Upper lobe of left lung (tissue), 6 donors: ENCODE results near the gene SLC5A1. TPM values are rescaled to one million over a fixed set of nuclear protein-coding genes. Genes with fewer than 3 reads are reported as not detected.

Experiments used
- ATAC-seq, 2 donors: fragments of 200-7000 bp; cut with Tn5 transposase; one replicate each; pipeline ENCODE4 v1.9.1; 2022; ENCODE audit warnings: mild to moderate bottlenecking in 2 of 2, moderate library complexity in 2 of 2; ENCODE audit not compliant: low FRiP score in 2 of 2
- DNase-seq, 2 donors: peaks; one replicate each; pipeline ENCODE4 v3.0.0-alpha.2; 2019 to 2020
- H3K27ac ChIP-seq, 4 donors: fragments of 200-600 bp; sonication (generic); one replicate each; pipeline ENCODE4 v1.5.1; 2016 to 2019
- H3K27me3 ChIP-seq, 4 donors: fragments of 200-600 bp; sonication (generic); one replicate each; pipeline ENCODE4 v1.5.1; 2017 to 2019
- H3K36me3 ChIP-seq, 4 donors: fragments of 200-600 bp; sonication (generic); one replicate each; pipeline ENCODE4 v1.5.1; 2016 to 2019
- H3K4me1 ChIP-seq, 4 donors: fragments of 200-600 bp; sonication (generic); one replicate each; pipeline ENCODE4 v1.5.1; 2018 to 2019
- H3K4me3 ChIP-seq, 4 donors: fragments of 200-600 bp; sonication (generic); one replicate each; pipeline ENCODE4 v1.5.1; 2017 to 2019; ENCODE audit warnings: mild to moderate bottlenecking in 2 of 4, moderate library complexity in 1 of 4
- H3K9me3 ChIP-seq, 4 donors: fragments of 200-600 bp; sonication (generic); one replicate each; pipeline ENCODE4 v1.5.1; 2018 to 2019
- CTCF ChIP-seq, 6 experiments: fragments of 450-650 bp in 4 of 6; fragments of 200-600 bp in 2 of 6; sonication (generic) in 2 of 6; IDR thresholded peaks; one replicate each; pipeline ENCODE4 v1.5.1; 2016 to 2019; ENCODE audit warnings: antibody characterized with exemption in 6 of 6
- EP300 ChIP-seq, 4 donors: sonication (generic); formaldehyde crosslinking; IDR thresholded peaks; one replicate each; pipeline ENCODE4 v1.5.1; 2017; ENCODE audit warnings: antibody characterized with exemption in 4 of 4, control low read depth in 2 of 4
- POLR2A ChIP-seq, 4 donors: fragments of 450-650 bp; IDR thresholded peaks; one replicate each; pipeline ENCODE4 v1.5.1; 2016 to 2017; ENCODE audit warnings: antibody characterized with exemption in 4 of 4, mild to moderate bottlenecking in 2 of 4
- POLR2AphosphoS5 ChIP-seq, 2 donors: sonication (generic); formaldehyde crosslinking; IDR thresholded peaks; one replicate each; pipeline ENCODE4 v1.5.1; 2017; ENCODE audit warnings: antibody characterized with exemption in 2 of 2
- WGBS, 2 donors: methylation state at CpG; one replicate each; pipeline ENCODE4 v1.1.5; 2017 to 2018; 5-methylcytosine and 5-hydroxymethylcytosine counted together
- total RNA-seq, 6 donors: library from RNA; depleted of rRNA in 4 of 6; stranded (reverse); fragments of >200 nt in 4 of 6; gene quantifications; one replicate each; pipeline versions ENCODE4 v1.1.0 to v1.2.1, GENCODE V29; 2016 to 2021
- donor health status: DM: no; HTN: no; CAD: no; lungs with moderate emphysema.
- donor health status: DM: no; HTN: yes; CAD: no; lungs with severe emphysema.

The SLC5A1 gene
- total RNA-seq, 6 donors from 2014 or later, result 1.1 to 10.0 (median 2.0) TPM; not detected in 1

GRCh38 chr22:32021716-32022115 is 21.3 kb upstream of the SLC5A1 start:
- Histone ChIP-seq H3K4me3 (no peak overlapping the region), H3K9me3 (no peaks in the 10 kb centered on the region), H3K36me3 (no peaks in the 10 kb centered on the region), H3K27me3 (no peaks in the 10 kb centered on the region), H3K27ac (no peak overlapping the region), H3K4me1 (no peaks in the 10 kb centered on the region)
- ATAC-seq (no peak), DNase-seq (no peak)
- no peak for TF ChIP-seq POLR2AphosphoS5 (IDR thresholded peaks at IDR 0.05)
- WGBS, 2 donors, result 73 to 76% methylated on average over 3 of the region's 3 CpGs

- Histone ChIP-seq H3K9me3 (no peaks in the 10 kb centered on the region), H3K27ac (no peak overlapping the region), H3K36me3 (no peaks in the 10 kb centered on the region), H3K27me3 (no peaks in the 10 kb centered on the region), H3K4me3 (no peak overlapping the region), H3K4me1 (no peaks in the 10 kb centered on the region)
- DNase-seq, result no peak
- no peak for TF ChIP-seq POLR2A (IDR thresholded peaks at IDR 0.05)
- no peak for TF ChIP-seq POLR2AphosphoS5 (IDR thresholded peaks at IDR 0.05)
- TF ChIP-seq CTCF (IDR thresholded peaks at IDR 0.05), result no peak
- 87 to 90% methylated on average over 2 of the region's 2 CpGs for WGBS, 2 donors
- ATAC-seq, result no peak
Observed at GRCh38 chr22:32023251-32023827, 19.7 kb upstream of the SLC5A1 start.

- no peak for DNase-seq
- H3K9me3 ChIP-seq, result no peaks in the 10 kb centered on the region
- ATAC-seq, result no peak
- no peak overlapping the region for H3K4me3 ChIP-seq
- H3K4me1 ChIP-seq, result no peaks in the 10 kb centered on the region
- no peaks in the 10 kb centered on the region for H3K36me3 ChIP-seq
- 100% methylated on average over 1 of the region's 1 CpG for WGBS, 2 donors
- no peak overlapping the region for H3K27ac ChIP-seq
- no peaks in the 10 kb centered on the region for H3K27me3 ChIP-seq
- TF ChIP-seq CTCF (IDR thresholded peaks at IDR 0.05), result no peak
- no peak for TF ChIP-seq EP300 (IDR thresholded peaks at IDR 0.05)
- no peak for TF ChIP-seq POLR2AphosphoS5 (IDR thresholded peaks at IDR 0.05)
- TF ChIP-seq POLR2A (IDR thresholded peaks at IDR 0.05), result no peak
Observed at GRCh38 chr22:32024796-32025195, 18.3 kb upstream of the SLC5A1 start.

GRCh38 chr22:32030518-32031247 is 12.4 kb upstream of the SLC5A1 start:
- Histone ChIP-seq H3K4me3 (no peak overlapping the region), H3K36me3 (no peaks in the 10 kb centered on the region), H3K27ac (no peak overlapping the region), H3K4me1 (no peaks in the 10 kb centered on the region), H3K27me3 (no peaks in the 10 kb centered on the region), H3K9me3 (no peaks in the 10 kb centered on the region)
- no peak for DNase-seq
- no peak for TF ChIP-seq EP300 (IDR thresholded peaks at IDR 0.05)
- no peak for TF ChIP-seq CTCF (IDR thresholded peaks at IDR 0.05)
- TF ChIP-seq POLR2A (IDR thresholded peaks at IDR 0.05), result no peak
- TF ChIP-seq POLR2AphosphoS5 (IDR thresholded peaks at IDR 0.05), result no peak
- no peak for ATAC-seq
- 74 to 83% methylated on average over 4 of the region's 4 CpGs for WGBS, 2 donors

- 85 to 89% methylated on average over 5 of the region's 5 CpGs for WGBS, 2 donors
- H3K27me3 ChIP-seq, result no peaks in the 10 kb centered on the region
- no peaks in the 10 kb centered on the region for H3K9me3 ChIP-seq
- no peak for TF ChIP-seq CTCF (IDR thresholded peaks at IDR 0.05)
- no peak for TF ChIP-seq EP300 (IDR thresholded peaks at IDR 0.05)
- no peak for TF ChIP-seq POLR2A (IDR thresholded peaks at IDR 0.05)
- TF ChIP-seq POLR2AphosphoS5 (IDR thresholded peaks at IDR 0.05), result no peak
- H3K4me1 ChIP-seq, result no peaks in the 10 kb centered on the region
- ATAC-seq (no peak), DNase-seq (no peak)
- H3K36me3 ChIP-seq, result no peaks in the 10 kb centered on the region
- H3K27ac ChIP-seq, result no peak overlapping the region
- no peak overlapping the region for H3K4me3 ChIP-seq
Observed at GRCh38 chr22:32031466-32031865, 11.6 kb upstream of the SLC5A1 start.
